ENCODE data around the gene AZU1. TPM values are rescaled to one million over a fixed set of nuclear protein-coding genes. Genes with fewer than 3 reads are reported as not detected.

AZU1 gene
- total and polyA plus RNA-seq, 8 donors: 1.3 to 4.7 (median 2.3) TPM

DNA sequence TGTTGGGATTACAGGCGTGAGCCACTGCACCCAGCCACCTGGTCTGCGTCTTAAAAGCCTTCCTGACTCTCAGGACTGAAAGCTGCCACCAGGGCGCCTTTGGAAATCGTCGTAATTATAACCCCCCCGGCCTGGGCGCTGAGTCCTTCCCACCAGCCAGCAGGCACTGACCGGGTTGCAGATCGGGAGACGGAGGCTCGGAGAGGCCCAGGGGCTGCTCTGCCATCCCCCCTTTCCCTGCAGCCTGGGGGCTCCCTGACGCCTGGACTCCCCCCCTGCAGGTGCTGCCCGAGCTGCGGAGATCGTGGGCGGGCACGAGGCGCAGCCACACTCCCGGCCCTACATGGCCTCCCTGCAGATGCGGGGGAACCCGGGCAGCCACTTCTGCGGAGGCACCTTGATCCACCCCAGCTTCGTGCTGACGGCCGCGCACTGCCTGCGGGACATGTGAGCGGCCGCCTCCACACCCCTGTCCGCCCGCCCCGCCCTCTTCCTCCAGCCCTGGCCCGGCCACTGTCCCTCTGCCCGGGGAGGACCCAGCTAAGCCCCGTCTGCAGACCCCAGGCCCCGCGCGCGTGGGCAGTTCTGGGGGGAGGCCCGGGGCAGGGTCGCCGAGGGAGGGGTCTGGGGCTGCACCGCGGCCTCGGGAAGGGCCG, 15.7 kb downstream of the AZU1 start:
- intact Hi-C loops (cut with DNase I): no loop called here
- Histone ChIP-seq H3K27ac (no peak overlapping the region), H3K4me3 (peak overlapping the region; percentile 3 to 19), H3K36me3 (no peaks in the 10 kb centered on the region), H3K27me3 (peaks cover 15 to 87% of the 10 kb centered on the region in 2 donors), H3K9me3 (no peaks in the 10 kb centered on the region), H3K4me1 (peaks cover 6 to 51% of the 10 kb centered on the region in 2 donors)
- TF ChIP-seq, protein P1, sequence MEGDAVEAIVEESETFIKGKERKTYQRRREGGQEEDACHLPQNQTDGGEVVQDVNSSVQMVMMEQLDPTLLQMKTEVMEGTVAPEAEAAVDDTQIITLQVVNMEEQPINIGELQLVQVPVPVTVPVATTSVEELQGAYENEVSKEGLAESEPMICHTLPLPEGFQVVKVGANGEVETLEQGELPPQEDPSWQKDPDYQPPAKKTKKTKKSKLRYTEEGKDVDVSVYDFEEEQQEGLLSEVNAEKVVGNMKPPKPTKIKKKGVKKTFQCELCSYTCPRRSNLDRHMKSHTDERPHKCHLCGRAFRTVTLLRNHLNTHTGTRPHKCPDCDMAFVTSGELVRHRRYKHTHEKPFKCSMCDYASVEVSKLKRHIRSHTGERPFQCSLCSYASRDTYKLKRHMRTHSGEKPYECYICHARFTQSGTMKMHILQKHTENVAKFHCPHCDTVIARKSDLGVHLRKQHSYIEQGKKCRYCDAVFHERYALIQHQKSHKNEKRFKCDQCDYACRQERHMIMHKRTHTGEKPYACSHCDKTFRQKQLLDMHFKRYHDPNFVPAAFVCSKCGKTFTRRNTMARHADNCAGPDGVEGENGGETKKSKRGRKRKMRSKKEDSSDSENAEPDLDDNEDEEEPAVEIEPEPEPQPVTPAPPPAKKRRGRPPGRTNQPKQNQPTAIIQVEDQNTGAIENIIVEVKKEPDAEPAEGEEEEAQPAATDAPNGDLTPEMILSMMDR (IDR thresholded peaks at IDR 0.05): no peak
- DNase-seq (peak in 1 of 4 donors; percentile 91), ATAC-seq (peak; percentile 80)

DNA sequence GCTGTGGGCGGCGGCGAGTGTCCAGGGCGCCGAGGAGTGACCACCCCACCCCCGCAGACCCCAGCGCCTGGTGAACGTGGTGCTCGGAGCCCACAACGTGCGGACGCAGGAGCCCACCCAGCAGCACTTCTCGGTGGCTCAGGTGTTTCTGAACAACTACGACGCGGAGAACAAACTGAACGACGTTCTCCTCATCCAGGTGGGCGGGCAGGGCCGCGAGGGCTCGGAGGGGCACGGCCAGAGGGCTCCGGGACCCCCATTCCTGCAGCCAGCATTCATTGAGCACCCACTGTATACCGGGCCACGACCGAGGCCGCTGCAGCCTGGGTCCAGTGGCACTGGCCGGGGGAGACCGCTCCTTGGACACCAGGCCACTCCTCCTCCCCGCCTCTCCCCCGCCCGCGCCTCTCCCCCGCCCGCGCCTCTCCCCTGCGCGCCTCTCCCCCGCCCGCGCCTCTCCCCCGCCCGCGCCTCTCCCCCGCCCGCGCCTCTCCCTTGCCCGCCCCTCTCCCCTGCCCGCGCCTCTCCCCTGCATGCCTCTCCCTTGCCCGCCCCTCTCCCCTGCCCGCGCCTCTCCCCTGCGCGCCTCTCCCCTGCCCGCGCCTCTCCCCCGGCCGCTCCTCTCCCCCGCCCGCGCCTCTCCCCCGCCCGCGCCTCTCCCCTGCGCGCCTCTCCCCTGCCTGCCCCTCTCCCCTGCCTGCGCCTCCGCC, 16.4 kb downstream of the AZU1 start:
- DNase-seq: peak in 1 of 4 donors; percentile 79
- TF ChIP-seq, protein P1 (IDR thresholded peaks at IDR 0.05): no peak
- peak; percentile 64 for ATAC-seq
- no peaks in the 10 kb centered on the region for H3K9me3 ChIP-seq
- H3K36me3 ChIP-seq: no peaks in the 10 kb centered on the region
- H3K27ac ChIP-seq: no peak overlapping the region
- H3K27me3 ChIP-seq: peaks cover 15 to 86% of the 10 kb centered on the region in 2 donors
- intact Hi-C loops (cut with DNase I): no loop called here
- H3K4me1 ChIP-seq: peaks cover 6 to 53% of the 10 kb centered on the region in 2 donors
- H3K4me3 ChIP-seq: peak overlapping the region; percentile 3 to 19

DNA sequence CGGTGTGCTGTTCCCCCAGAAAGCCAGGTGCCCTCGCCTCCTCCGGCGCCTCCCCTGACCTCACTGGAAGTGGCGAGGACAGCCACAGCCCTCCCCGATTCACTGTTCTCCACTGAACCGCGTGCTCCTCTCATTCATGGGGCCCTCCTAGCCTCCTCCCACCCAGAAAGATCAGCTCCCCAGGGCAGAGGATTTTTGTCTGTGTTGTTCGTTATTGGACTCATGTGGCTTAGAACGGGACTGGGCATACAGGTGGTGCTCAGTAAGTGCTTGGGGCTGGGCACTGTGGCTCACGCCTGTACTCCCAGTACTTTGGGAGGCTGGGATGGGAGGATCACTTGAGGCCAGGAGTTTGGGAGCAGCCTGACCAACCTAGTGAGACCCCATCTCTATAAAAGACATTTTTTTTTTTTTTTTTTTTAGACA, 16.9 kb downstream of the AZU1 start:
- TF ChIP-seq, protein P1 (IDR thresholded peaks at IDR 0.05): no peak
- DNase-seq (no peak), ATAC-seq (peak; percentile 5)
- intact Hi-C loops (cut with DNase I): no loop called here
- Histone ChIP-seq H3K4me3 (no peak overlapping the region), H3K9me3 (no peaks in the 10 kb centered on the region), H3K27me3 (peaks cover 15 to 81% of the 10 kb centered on the region in 2 donors), H3K4me1 (peaks cover 6 to 47% of the 10 kb centered on the region in 2 donors), H3K27ac (no peak overlapping the region), H3K36me3 (no peaks in the 10 kb centered on the region)

DNA sequence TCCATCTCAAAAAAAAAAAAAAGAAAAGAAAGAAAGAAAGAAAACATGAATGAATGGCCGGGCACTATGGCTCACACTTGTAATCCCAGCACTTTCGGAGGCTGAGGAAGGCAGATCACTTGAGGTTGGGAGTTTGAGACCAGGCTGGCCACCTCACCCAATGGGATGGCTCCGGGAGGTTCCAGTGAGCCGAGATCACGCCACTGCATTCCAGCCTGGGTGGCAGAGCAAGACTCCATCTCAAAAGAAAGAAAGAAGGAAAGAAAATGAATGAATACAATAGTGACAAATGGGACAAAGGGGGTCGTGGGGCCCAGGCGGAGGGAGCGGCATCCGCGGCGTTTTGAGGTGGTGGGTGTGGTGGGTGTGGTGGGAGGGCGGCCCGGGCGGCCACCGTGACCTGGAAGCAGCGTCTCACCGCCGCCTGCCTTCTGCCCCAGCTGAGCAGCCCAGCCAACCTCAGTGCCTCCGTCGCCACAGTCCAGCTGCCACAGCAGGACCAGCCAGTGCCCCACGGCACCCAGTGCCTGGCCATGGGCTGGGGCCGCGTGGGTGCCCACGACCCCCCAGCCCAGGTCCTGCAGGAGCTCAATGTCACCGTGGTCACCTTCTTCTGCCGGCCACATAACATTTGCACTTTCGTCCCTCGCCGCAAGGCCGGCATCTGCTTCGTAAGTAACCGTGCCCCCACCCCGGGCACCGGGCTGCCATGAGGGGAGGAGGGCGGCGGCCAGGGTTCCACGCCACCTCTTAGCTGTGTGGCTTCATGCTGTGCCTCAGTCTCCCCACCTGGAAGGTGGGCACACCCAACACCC, 18.3 kb downstream of the AZU1 start:
- Histone ChIP-seq H3K4me3 (no peak overlapping the region), H3K27ac (no peak overlapping the region), H3K36me3 (no peaks in the 10 kb centered on the region), H3K9me3 (no peaks in the 10 kb centered on the region), H3K4me1 (peaks cover 12 to 44% of the 10 kb centered on the region in 2 donors), H3K27me3 (peaks cover 15 to 80% of the 10 kb centered on the region in 2 donors)
- DNase-seq (peak in 1 of 4 donors; percentile 73), ATAC-seq (no peak)
- TF ChIP-seq, protein P1 (IDR thresholded peaks at IDR 0.05): no peak
- intact Hi-C loops (cut with DNase I): no loop called here
